ENCODE results near the gene ABCB1. TPM values are rescaled to one million over a fixed set of nuclear protein-coding genes. Genes with fewer than 3 reads are reported as not detected.
A peak's percentile ranks its signal among the peaks of the same experiment; 100 is the strongest.

Gene ABCB1
- polyA plus RNA-seq, 1 donor (not counting 4 experiments of a cell fraction or from before 2014, with no cell fraction given) = 0.13 TPM

DNA sequence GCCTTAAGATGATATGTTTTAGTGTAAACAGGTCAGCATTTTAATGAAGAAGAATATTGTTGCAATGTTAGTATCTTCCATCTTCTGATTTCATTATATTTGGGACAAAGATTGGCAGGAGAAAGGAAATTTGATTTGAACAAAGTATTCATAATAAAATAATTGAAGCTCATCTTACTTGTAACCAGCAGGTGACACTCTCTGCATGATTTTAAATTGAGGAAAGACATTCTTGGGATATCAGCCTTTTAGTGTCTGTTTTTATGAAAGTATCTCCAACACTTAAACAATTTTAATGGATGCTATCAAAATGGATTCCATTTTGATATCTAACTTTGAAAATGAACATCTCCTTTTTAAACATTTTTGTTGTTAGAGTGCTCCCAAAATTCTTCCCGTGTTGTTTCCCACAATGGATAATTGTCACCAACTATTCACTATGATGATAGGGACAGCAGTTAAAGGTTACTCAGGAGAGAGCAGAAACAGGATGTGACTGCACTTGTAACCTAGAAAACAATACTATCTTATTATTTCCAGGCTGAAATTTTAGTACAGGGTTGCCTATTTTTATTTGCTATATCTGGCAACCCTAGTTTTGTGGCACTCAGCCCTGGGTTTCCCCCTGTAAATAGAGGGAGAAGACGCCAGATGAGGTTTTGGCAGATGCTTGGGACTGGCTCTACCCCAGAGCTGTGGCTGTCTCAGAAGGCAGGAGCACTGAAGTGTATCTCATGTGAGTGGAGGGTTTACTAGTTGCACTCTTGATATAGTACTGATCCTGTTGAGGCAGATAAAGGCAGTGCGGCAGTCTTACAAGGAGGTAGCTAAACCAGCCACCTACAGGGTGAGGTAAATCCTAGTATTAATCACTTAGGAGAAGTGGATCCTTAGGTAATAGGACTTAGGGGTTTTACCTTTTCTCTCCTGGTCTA, 94.2 kb downstream of the ABCB1 start:
- no peak overlapping the region for H3K4me2 ChIP-seq (ENCODE audit: control insufficient read depth, extremely low read depth, insufficient read depth, low read depth, low read length)
- DNase-seq (ENCODE audit: low read depth, low spot score) (no peak), FAIRE-seq (no peak)
- no peaks in the 10 kb centered on the region for H3K36me3 ChIP-seq (ENCODE audit: control insufficient read depth in 2 of 2, extremely low read depth in 1 of 2, insufficient read depth in 2 of 2, low read length in 2 of 2)
- H3K4me3 ChIP-seq (ENCODE audit: control insufficient read depth in 2 of 3, extremely low read depth in 1 of 3, insufficient read depth in 2 of 3, low read depth in 1 of 3, low read length in 3 of 3) = no peak overlapping the region
- H3K9me3 ChIP-seq (ENCODE audit: control insufficient read depth, low read depth, low read length) = no peaks in the 10 kb centered on the region
- H3K79me2 ChIP-seq (ENCODE audit: control insufficient read depth, insufficient read depth, low read length) = no peaks in the 10 kb centered on the region
- no peaks in the 10 kb centered on the region for H3K9me1 ChIP-seq (ENCODE audit: control insufficient read depth, extremely low read depth, insufficient read depth, low read length)
- no peak overlapping the region for H3K9ac ChIP-seq (ENCODE audit: control insufficient read depth, extremely low read depth, insufficient read depth, low read length)
- dilution Hi-C loops (cut with MboI; ENCODE audit: extremely low pct_ligation_motif_present, low sequenced_read_pairs) = no loop called here
- H2AFZ ChIP-seq (ENCODE audit: control insufficient read depth, low read length) = no peak overlapping the region
- no peak for TF ChIP-seq EZH2 (IDR thresholded peaks at IDR 0.05; ENCODE audit: low read length)
- TF ChIP-seq, protein P1, sequence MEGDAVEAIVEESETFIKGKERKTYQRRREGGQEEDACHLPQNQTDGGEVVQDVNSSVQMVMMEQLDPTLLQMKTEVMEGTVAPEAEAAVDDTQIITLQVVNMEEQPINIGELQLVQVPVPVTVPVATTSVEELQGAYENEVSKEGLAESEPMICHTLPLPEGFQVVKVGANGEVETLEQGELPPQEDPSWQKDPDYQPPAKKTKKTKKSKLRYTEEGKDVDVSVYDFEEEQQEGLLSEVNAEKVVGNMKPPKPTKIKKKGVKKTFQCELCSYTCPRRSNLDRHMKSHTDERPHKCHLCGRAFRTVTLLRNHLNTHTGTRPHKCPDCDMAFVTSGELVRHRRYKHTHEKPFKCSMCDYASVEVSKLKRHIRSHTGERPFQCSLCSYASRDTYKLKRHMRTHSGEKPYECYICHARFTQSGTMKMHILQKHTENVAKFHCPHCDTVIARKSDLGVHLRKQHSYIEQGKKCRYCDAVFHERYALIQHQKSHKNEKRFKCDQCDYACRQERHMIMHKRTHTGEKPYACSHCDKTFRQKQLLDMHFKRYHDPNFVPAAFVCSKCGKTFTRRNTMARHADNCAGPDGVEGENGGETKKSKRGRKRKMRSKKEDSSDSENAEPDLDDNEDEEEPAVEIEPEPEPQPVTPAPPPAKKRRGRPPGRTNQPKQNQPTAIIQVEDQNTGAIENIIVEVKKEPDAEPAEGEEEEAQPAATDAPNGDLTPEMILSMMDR (optimal IDR thresholded peaks at IDR 0.05 in 1 of 3, IDR thresholded peaks at IDR 0.05 in 1 of 3, conservative IDR thresholded peaks at IDR 0.05 in 1 of 3; ENCODE audit: extremely low read depth in 1 of 3, insufficient read depth in 2 of 3, low read length in 3 of 3) = peak in 1 of 3 experiments; percentile 33
- no peaks in the 10 kb centered on the region for H3K27me3 ChIP-seq (ENCODE audit: control insufficient read depth, extremely low read depth, insufficient read depth, low read length)
- H3K4me1 ChIP-seq (ENCODE audit: control insufficient read depth, extremely low read depth, insufficient read depth, low read length) = no peaks in the 10 kb centered on the region
- no peaks in the 10 kb centered on the region for H4K20me1 ChIP-seq (ENCODE audit: control insufficient read depth, extremely low read depth, insufficient read depth, low read length)
- H3K27ac ChIP-seq (ENCODE audit: control insufficient read depth, insufficient read depth, low read length) = no peak overlapping the region

DNA sequence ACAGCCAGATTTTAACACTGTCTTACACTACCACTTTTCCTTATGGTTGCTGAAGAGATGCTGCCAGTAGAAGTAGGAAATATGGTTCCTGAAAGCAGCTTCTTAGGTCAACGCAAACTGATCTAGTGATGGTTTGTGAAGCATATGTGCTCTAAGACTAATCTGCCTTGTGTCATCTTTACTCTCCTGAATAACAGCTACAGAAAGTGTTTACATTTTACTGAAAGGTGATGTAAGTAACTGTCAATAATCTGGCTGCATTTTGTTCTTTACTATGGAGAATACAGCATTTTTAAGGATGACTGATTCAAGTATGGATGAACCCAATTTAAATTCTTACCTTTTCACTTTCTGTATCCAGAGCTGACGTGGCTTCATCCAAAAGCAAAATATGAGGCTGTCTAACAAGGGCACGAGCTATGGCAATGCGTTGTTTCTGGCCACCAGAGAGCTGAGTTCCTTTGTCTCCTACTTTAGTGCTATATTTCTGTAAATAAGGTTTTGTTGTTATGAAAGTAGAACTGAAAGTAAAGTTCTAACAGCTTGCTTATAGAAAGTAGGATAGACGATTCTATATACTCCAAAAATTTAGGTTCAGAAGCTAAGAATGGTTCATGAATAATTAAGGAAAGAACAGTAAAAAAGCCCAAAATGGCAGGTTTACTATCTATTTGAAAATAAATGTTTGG, 95.0 kb downstream of the ABCB1 start:
- Histone ChIP-seq H3K79me2 (ENCODE audit: control insufficient read depth, insufficient read depth, low read length) (no peaks in the 10 kb centered on the region), H3K27me3 (ENCODE audit: control insufficient read depth, extremely low read depth, insufficient read depth, low read length) (no peaks in the 10 kb centered on the region), H3K4me1 (ENCODE audit: control insufficient read depth, extremely low read depth, insufficient read depth, low read length) (no peaks in the 10 kb centered on the region), H3K9me3 (ENCODE audit: control insufficient read depth, low read depth, low read length) (no peaks in the 10 kb centered on the region), H3K9me1 (ENCODE audit: control insufficient read depth, extremely low read depth, insufficient read depth, low read length) (no peaks in the 10 kb centered on the region), H2AFZ (ENCODE audit: control insufficient read depth, low read length) (no peak overlapping the region), H3K36me3 (ENCODE audit: control insufficient read depth in 2 of 2, extremely low read depth in 1 of 2, insufficient read depth in 2 of 2, low read length in 2 of 2) (no peaks in the 10 kb centered on the region), H3K27ac (ENCODE audit: control insufficient read depth, insufficient read depth, low read length) (no peak overlapping the region), H3K9ac (ENCODE audit: control insufficient read depth, extremely low read depth, insufficient read depth, low read length) (no peak overlapping the region), H3K4me3 (ENCODE audit: control insufficient read depth in 2 of 3, extremely low read depth in 1 of 3, insufficient read depth in 2 of 3, low read depth in 1 of 3, low read length in 3 of 3) (no peak overlapping the region), H4K20me1 (ENCODE audit: control insufficient read depth, extremely low read depth, insufficient read depth, low read length) (no peaks in the 10 kb centered on the region), H3K4me2 (ENCODE audit: control insufficient read depth, extremely low read depth, insufficient read depth, low read depth, low read length) (no peak overlapping the region)
- DNase-seq (ENCODE audit: low read depth, low spot score) = no peak
- dilution Hi-C loops (cut with MboI; ENCODE audit: extremely low pct_ligation_motif_present, low sequenced_read_pairs) = no loop called here
- TF ChIP-seq, protein P1 (optimal IDR thresholded peaks at IDR 0.05 in 1 of 3, IDR thresholded peaks at IDR 0.05 in 1 of 3, conservative IDR thresholded peaks at IDR 0.05 in 1 of 3; ENCODE audit: extremely low read depth in 1 of 3, insufficient read depth in 2 of 3, low read length in 3 of 3) = no peak
- no peak for TF ChIP-seq EZH2 (IDR thresholded peaks at IDR 0.05; ENCODE audit: low read length)
- FAIRE-seq = no peak

Data from keratinocyte (primary cell).